ENCODE measurements around the gene KLF18.

Gene KLF18

DNA sequence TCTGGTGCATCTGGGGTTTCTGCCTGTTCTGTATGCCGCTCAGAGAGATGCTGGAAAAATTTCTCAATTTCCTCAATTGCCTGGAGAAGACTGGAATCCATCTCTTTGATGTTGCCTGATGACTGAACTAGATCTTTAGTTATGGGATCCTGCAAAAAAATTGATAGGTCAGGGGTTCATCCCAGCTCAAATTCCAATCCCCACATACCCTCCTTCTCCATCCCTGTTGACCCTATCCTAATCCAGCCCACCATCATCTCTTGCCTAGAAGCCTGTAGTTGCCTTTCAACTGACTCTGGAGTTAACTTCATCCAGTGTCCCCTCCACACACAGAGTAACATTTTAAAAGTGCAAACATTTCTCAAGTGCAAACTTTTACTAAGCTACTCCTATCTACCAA is at the start of gene KLF18:
KLF18 (minus strand) TSS at position 101 of the 400 bp plus-strand sequence; CDS start at position 101, 0 bp downstream.
- Mint-ChIP-seq H3K4me1 (ENCODE audit: low read depth) (no peaks in the 10 kb centered on the region), H3K9me3 (peaks cover 22% of the 10 kb centered on the region), H3K27ac (no peak within 1 kb of the TSS), H3K4me3 (no peak within 1 kb of the TSS), H3K36me3 (ENCODE audit: low read depth) (no peaks in the 10 kb centered on the region), H3K27me3 (ENCODE audit: low read depth) (no peaks in the 10 kb centered on the region)

DNA sequence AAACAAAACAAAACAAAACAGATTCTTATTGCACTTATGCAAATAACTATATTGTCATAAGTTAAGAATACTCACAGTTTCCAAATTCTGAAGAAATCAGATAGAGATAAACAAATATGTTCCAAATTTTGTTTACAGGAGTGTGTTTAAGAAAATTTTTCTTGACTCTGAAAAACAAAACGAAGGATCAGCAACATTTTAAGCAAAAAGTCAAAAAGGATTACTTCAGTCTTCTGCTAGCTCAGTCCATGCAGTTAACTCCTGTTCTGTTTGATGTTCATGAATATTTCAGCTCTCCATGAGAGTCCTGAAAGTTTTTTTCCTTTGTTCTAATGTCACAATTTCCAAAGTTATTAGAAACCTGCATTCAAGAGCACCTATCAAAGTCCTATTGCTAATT is 33.2 kb upstream of the KLF18 start:
- Mint-ChIP-seq H3K9me3 (peaks cover 9% of the 10 kb centered on the region), H3K4me3 (no peak overlapping the region), H3K27me3 (ENCODE audit: low read depth) (peaks cover 7% of the 10 kb centered on the region), H3K4me1 (ENCODE audit: low read depth) (no peaks in the 10 kb centered on the region), H3K27ac (no peak overlapping the region), H3K36me3 (ENCODE audit: low read depth) (no peaks in the 10 kb centered on the region)

DNA sequence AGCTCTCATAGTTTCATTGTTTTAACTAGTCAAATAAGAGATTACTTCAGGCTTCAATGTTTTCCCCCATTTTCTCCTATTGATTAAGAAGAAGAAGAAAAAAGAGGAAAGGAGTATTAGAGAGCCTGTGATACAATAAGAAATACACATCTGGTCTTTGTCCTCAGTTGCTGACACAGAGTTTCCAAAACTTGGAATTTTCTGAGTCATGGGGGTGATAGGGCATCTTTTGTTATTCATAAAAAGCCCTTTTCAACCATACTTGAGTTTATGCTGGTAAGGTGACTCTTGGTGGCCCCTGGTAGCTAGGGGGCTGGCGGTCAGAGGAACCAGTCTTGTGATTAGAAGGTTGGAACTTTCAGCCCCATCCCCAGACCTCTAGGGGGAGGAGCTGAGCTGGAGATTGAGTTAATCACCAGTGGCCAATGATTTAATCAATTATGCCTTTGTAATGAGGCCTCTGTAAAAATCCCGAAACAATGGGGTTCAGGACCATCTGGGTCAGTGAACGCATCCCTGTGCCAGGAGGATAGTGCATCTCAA is 28.9 kb upstream of the KLF18 start:
- H3K27ac Mint-ChIP-seq: no peak overlapping the region
- H3K9me3 Mint-ChIP-seq: peaks cover 12% of the 10 kb centered on the region
- no peaks in the 10 kb centered on the region for H3K4me1 Mint-ChIP-seq (ENCODE audit: low read depth)
- H3K27me3 Mint-ChIP-seq (ENCODE audit: low read depth): peaks cover 8% of the 10 kb centered on the region
- no peak overlapping the region for H3K4me3 Mint-ChIP-seq
- H3K36me3 Mint-ChIP-seq (ENCODE audit: low read depth): no peaks in the 10 kb centered on the region

DNA sequence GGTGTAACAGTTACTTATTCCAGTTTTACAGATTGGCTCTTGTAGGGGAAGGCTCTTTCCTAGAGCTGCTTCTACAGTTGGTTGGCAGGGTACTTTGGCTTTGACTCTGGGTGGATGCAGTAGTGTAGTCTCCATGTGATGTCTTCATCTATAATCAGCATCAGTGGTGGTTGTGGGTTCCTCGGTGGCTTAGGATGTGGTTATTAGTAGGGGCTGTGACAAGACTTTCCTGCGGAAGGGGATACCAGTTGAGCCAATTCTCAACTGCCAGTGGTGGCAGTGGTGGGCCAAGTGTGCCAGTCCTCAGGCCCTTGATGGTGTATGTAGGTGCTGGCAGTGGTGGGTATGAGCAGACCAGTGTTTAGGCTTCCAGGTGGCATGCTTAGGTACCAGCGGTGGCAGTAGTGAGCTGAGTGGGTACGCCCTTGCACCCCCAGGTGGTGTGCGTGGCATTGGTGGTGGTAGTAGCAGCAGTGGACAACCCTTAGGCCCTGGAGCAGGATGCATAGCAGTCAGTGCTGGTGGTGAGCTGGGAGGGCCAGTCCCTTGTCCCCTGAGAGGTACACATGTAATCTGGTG is 27.2 kb upstream of the KLF18 start:
- H3K27ac Mint-ChIP-seq: no peak overlapping the region
- H3K36me3 Mint-ChIP-seq (ENCODE audit: low read depth): no peaks in the 10 kb centered on the region
- no peaks in the 10 kb centered on the region for H3K4me1 Mint-ChIP-seq (ENCODE audit: low read depth)
- H3K9me3 Mint-ChIP-seq: peaks cover 8% of the 10 kb centered on the region
- no peak overlapping the region for H3K4me3 Mint-ChIP-seq
- peaks cover 8% of the 10 kb centered on the region for H3K27me3 Mint-ChIP-seq (ENCODE audit: low read depth)

DNA sequence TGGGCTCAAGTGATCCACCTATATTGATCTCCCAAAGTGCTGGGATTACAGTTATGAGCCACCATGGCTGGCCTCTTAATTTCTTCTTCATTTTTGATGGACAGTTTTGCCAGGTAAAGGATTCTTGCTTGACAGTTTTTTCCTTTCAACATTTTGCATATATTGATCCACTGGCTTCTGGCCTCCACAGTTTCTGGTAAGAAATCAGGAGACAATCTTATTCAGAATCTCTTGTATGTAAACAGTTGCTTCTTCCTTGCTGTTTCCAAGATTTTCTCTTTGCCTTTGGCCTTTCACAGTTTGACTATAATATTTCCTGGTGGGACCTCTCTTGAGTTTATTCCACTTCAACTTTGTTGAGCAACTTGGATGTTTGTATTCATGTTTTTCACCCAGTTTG is 20.1 kb upstream of the KLF18 start:
- Mint-ChIP-seq H3K27ac (no peak overlapping the region), H3K4me1 (ENCODE audit: low read depth) (no peaks in the 10 kb centered on the region), H3K27me3 (ENCODE audit: low read depth) (peaks cover 11% of the 10 kb centered on the region), H3K4me3 (no peak overlapping the region), H3K9me3 (no peaks in the 10 kb centered on the region), H3K36me3 (ENCODE audit: low read depth) (no peaks in the 10 kb centered on the region)

DNA sequence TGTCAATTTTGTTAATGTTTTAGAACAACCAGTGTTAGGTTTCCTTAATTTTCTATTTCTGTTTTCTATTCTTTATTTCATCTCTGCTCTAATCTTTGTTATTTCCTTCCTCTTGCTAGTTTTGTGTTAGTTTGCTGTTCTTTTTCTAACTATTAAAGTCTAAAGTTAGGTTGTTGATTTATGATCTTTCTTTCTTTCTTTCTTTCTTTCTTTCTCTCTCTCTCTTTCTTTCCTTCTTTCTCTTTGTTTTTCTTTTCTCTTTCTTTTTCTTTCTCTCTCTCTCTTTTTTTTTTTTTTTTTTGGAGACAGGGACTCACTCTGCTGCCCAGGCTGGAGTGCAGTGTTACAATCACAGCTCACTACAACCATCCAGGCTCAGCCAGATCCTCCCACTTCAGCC is 17.4 kb upstream of the KLF18 start:
- H3K27me3 Mint-ChIP-seq (ENCODE audit: low read depth): peaks cover 11% of the 10 kb centered on the region
- H3K9me3 Mint-ChIP-seq: no peaks in the 10 kb centered on the region
- H3K4me1 Mint-ChIP-seq (ENCODE audit: low read depth): no peaks in the 10 kb centered on the region
- no peak overlapping the region for H3K27ac Mint-ChIP-seq
- no peaks in the 10 kb centered on the region for H3K36me3 Mint-ChIP-seq (ENCODE audit: low read depth)
- H3K4me3 Mint-ChIP-seq: no peak overlapping the region

DNA sequence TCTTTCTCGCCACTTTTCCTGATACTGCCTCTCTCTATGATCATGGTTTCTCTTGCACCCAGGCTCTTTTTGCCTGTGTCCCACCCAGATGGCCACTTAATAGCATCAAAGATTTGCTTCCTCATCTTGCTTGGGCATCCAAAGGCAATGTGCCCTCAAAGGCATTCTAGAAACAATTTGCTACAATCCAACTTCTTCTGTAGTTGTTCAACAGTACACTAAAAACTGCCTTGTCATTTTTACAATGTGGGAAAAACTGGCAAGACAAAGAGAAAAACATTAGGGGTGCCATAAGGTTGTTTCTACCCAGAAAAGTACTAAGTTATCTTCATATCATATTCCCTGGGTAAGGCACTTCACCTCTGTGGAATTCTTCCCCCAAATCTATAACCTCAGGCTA is 16.5 kb upstream of the KLF18 start:
- no peak overlapping the region for H3K27ac Mint-ChIP-seq
- H3K4me1 Mint-ChIP-seq (ENCODE audit: low read depth): no peaks in the 10 kb centered on the region
- no peak overlapping the region for H3K4me3 Mint-ChIP-seq
- H3K9me3 Mint-ChIP-seq: no peaks in the 10 kb centered on the region
- H3K27me3 Mint-ChIP-seq (ENCODE audit: low read depth): peaks cover 5% of the 10 kb centered on the region
- no peaks in the 10 kb centered on the region for H3K36me3 Mint-ChIP-seq (ENCODE audit: low read depth)

DNA sequence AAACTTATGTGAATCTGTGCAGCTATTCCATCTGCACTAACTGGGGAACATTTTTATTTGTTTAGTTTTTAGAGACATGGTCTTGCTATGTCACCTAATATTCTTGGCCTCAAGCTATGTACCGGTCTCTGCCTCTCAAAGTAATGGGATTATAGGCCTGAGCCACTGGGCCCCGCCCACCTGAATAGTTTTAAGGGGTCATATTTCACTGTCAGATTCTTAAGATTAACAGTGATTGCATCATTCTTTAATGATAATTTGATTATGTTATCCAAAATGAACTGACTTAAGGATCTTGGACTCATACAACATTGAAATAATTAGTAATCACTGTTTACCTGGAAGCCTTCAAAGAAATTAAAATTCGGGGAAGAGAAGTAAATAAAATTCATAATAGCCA is 12.6 kb upstream of the KLF18 start:
- H3K4me1 Mint-ChIP-seq (ENCODE audit: low read depth): no peaks in the 10 kb centered on the region
- no peaks in the 10 kb centered on the region for H3K36me3 Mint-ChIP-seq (ENCODE audit: low read depth)
- no peaks in the 10 kb centered on the region for H3K9me3 Mint-ChIP-seq

DNA sequence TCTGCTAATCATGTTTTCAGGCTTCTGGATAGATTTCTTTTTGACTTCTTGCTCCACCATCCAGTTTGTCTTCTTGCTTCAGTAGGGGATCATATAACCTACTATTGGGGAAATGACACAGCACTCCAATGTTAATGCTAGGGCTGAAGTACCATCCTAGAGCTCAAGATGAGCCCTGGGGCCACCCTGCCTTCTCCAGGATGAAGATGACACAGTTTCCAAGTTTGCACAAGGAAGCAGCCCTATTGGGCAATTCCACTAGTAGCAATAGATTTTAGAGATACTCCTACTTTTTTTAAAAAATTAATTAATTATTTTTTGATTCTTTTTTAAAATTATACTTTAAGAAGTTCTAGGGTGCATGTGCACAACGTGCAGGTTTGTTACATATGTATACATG is 11.3 kb upstream of the KLF18 start:
- no peak overlapping the region for H3K4me3 Mint-ChIP-seq
- H3K9me3 Mint-ChIP-seq: no peaks in the 10 kb centered on the region
- H3K4me1 Mint-ChIP-seq (ENCODE audit: low read depth): no peaks in the 10 kb centered on the region
- peaks cover 8% of the 10 kb centered on the region for H3K27me3 Mint-ChIP-seq (ENCODE audit: low read depth)
- no peaks in the 10 kb centered on the region for H3K36me3 Mint-ChIP-seq (ENCODE audit: low read depth)
- H3K27ac Mint-ChIP-seq: no peak overlapping the region

More for the DNA sequence above, 12.6 kb upstream of the KLF18 start:
- H3K4me3 Mint-ChIP-seq: no peak overlapping the region
- H3K27ac Mint-ChIP-seq: no peak overlapping the region
- H3K27me3 Mint-ChIP-seq (ENCODE audit: low read depth): peaks cover 8% of the 10 kb centered on the region

DNA sequence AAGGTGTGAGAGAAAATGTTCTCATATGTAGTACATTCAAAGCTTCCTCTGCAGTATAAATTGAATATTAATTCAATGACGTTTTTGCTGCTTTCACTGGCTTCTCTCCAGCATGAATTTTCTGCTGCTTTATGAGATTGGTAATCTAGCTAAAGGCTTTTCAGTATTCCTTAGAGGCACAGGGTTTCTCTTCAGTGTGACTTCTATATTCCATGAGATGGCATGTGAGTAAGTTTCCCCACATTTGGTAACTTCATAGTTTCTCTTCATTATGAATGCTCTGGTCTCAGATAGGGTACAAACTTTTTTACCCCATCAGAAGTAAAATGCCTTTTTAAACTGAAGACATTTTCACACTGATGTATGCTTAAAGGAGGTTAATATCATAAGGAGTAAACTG is 10.4 kb upstream of the KLF18 start:
- no peak overlapping the region for H3K4me3 Mint-ChIP-seq
- H3K4me1 Mint-ChIP-seq (ENCODE audit: low read depth): no peaks in the 10 kb centered on the region
- H3K9me3 Mint-ChIP-seq: peaks cover 2% of the 10 kb centered on the region

DNA sequence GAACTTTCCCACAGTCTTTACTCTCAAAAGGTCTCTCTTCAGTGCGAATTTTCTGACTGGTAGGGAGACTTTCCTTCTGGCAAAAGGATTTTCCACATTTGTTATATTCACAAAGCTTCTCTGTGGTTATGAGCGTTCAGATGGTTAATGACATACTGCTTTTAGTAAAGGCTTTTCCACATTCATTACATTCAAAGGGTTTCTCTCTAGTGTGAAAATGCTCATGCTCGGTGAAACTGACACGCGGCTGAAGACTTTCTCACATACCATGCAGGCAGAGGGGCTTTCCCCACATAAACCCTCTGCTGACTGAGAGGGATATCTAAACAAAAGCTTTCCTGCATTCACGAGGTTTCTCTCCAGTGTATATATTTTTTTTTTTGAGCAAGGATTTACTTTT is 9.9 kb upstream of the KLF18 start:
- Mint-ChIP-seq H3K4me3 (no peak overlapping the region), H3K4me1 (ENCODE audit: low read depth) (no peaks in the 10 kb centered on the region), H3K9me3 (peaks cover 6% of the 10 kb centered on the region), H3K36me3 (ENCODE audit: low read depth) (no peaks in the 10 kb centered on the region), H3K27me3 (ENCODE audit: low read depth) (peaks cover 8% of the 10 kb centered on the region), H3K27ac (no peak overlapping the region)

More for the DNA sequence above, 10.4 kb upstream of the KLF18 start:
- H3K36me3 Mint-ChIP-seq (ENCODE audit: low read depth): no peaks in the 10 kb centered on the region
- H3K27ac Mint-ChIP-seq: no peak overlapping the region
- peaks cover 8% of the 10 kb centered on the region for H3K27me3 Mint-ChIP-seq (ENCODE audit: low read depth)

DNA sequence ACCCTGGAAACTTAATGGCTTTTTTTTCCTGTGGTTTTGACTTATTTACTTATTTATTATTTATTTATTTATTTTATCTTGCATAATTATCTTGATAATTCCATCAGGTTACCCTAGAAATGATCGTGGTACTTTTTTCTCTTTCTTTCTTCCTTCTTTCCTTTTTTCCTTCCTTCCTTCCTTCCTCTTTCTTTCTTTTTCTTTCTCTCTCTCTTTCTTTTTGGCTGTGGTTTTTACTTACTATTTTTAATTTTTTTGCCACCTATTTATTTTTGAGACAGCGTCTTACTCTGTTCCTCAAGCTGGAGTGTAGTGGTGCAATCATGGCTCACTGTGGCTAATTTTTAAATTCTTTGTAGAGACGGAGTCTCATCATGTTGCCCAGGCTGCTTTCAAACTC is 6.2 kb upstream of the KLF18 start:
- Mint-ChIP-seq H3K4me1 (ENCODE audit: low read depth) (no peaks in the 10 kb centered on the region), H3K9me3 (peaks cover 23% of the 10 kb centered on the region), H3K4me3 (no peak overlapping the region), H3K27ac (no peak overlapping the region), H3K36me3 (ENCODE audit: low read depth) (no peaks in the 10 kb centered on the region), H3K27me3 (ENCODE audit: low read depth) (peaks cover 8% of the 10 kb centered on the region)

DNA sequence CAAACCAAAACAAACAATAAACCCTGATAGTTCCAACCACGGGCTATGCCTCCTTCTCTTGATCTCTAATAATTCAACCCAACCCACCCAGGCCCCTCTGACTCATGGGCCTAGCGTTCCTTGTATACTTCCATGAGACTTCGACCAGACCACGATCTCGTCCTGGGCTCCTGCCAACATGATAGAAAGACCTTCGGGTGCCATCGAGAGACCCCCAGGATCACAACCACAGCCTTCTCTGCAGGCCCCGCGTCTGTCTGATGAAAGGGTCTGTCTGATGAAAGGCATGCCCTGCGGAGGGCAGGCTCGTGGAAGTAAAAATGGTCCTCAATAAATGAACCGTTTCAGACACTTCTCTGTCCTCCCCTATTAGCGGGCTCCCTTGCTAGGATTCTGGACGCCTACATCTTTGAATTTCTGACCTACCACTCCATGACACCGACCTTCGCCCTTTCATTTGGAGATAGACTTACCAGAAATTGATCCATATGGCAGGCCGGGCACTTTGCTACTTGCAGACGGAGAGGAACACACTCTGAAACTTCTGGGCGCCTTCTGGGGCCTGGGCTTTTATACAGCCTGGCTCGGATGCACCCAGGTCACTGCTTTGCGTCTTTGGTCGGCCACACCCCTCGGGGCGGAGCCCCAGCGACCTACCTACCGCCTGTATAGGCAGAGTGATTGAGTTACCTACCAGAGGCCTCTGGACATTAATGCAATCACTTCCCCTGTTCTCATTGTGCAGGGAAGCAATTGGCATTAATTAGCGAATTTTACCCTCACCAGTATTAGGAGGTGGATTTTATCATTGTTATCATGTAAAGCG is 5.3 kb upstream of the KLF18 start:
- Mint-ChIP-seq H3K4me3 (no peak overlapping the region), H3K4me1 (ENCODE audit: low read depth) (no peaks in the 10 kb centered on the region), H3K27me3 (ENCODE audit: low read depth) (peaks cover 4% of the 10 kb centered on the region), H3K36me3 (ENCODE audit: low read depth) (no peaks in the 10 kb centered on the region), H3K9me3 (peaks cover 23% of the 10 kb centered on the region), H3K27ac (no peak overlapping the region)

DNA sequence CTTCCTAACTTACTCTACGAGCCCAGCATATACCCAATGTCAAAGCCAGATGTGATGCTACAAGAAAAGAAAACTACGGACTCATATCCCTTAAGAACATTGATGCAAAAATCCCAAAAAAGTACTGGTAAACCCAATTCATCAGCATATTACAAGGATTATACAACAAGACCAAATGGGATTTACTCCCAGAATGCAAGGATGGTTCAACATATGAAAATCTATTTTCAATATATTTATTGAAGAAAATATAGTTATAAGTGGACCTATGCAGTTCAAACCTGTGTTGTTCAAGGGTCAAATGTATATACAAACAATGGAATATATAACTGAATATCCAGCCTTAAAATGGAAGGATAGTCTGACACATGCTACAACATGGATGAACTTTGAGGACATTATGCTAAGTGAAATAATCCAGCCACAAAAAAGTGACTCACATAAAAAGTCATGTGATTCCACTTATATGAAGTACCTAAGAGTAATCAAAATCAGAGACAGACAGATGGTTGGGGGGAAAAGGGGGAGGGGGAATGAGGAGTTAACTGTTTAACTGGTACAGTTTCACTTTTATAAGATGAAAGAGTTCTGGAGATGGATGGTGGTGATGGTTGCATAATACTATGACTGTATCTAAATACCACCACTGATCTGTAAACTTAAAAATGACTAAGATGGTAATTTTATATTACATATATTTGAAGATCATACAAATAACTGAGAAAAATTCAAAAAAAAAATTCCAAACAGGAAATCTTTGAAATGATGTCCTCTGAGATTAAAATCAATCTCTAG is 3.7 kb upstream of the KLF18 start:
- Mint-ChIP-seq H3K9me3 (peaks cover 27% of the 10 kb centered on the region), H3K4me3 (no peak overlapping the region), H3K4me1 (ENCODE audit: low read depth) (no peaks in the 10 kb centered on the region), H3K27me3 (ENCODE audit: low read depth) (no peaks in the 10 kb centered on the region), H3K27ac (no peak overlapping the region), H3K36me3 (ENCODE audit: low read depth) (no peaks in the 10 kb centered on the region)
